Mucosa of stomach (tissue), 1 donor: ENCODE measurements around the gene SF3B6.

Experiments
- H3K27me3 ChIP-seq: one replicate; pipeline ENCODE4 v1.7.0; 2013; ENCODE audit warnings: mild to moderate bottlenecking, low read length; ENCODE audit not compliant: control insufficient read depth, insufficient read depth
- H3K36me3 ChIP-seq: one replicate; pipeline ENCODE4 v1.7.0; 2013; ENCODE audit warnings: low read length; ENCODE audit not compliant: control insufficient read depth, insufficient read depth
- H3K4me1 ChIP-seq: one replicate; pipeline ENCODE4 v1.7.0; 2013; ENCODE audit warnings: mild to moderate bottlenecking, low read length; ENCODE audit not compliant: control insufficient read depth, insufficient read depth
- H3K4me3 ChIP-seq: one replicate; pipeline ENCODE4 v1.7.0; 2013; ENCODE audit warnings: low read length
- H3K9ac ChIP-seq: one replicate; pipeline ENCODE4 v1.7.0; 2013; ENCODE audit warnings: mild to moderate bottlenecking, low read length, moderate library complexity
- H3K9me3 ChIP-seq: one replicate; pipeline ENCODE4 v1.7.0; 2013; ENCODE audit warnings: mild to moderate bottlenecking, low read length, moderate library complexity; ENCODE audit not compliant: control insufficient read depth
- donor health status: Pancreatic carcinoma.

The SF3B6 gene

GRCh38 chr2:24072259-24072658 lies 3.9 kb downstream of the SF3B6 start:
- no peaks in the 10 kb centered on the region for H3K27me3 ChIP-seq
- H3K9me3 ChIP-seq: no peaks in the 10 kb centered on the region
- H3K9ac ChIP-seq: no peak overlapping the region
- peaks cover 6% of the 10 kb centered on the region for H3K4me1 ChIP-seq
- no peaks in the 10 kb centered on the region for H3K36me3 ChIP-seq
- no peak overlapping the region for H3K4me3 ChIP-seq

- Histone ChIP-seq H3K4me3 (no peak overlapping the region), H3K9ac (no peak overlapping the region), H3K36me3 (peaks cover 5% of the 10 kb centered on the region), H3K4me1 (no peaks in the 10 kb centered on the region), H3K9me3 (no peaks in the 10 kb centered on the region), H3K27me3 (no peaks in the 10 kb centered on the region)
Measured at GRCh38 chr2:24065341-24065740, 10.8 kb downstream of the SF3B6 start.

GRCh38 chr2:24058564-24059271 lies 17.4 kb downstream of the SF3B6 start:
- H3K36me3 ChIP-seq: peaks cover 5% of the 10 kb centered on the region
- no peaks in the 10 kb centered on the region for H3K9me3 ChIP-seq
- no peak overlapping the region for H3K4me3 ChIP-seq
- H3K27me3 ChIP-seq: no peaks in the 10 kb centered on the region
- peaks cover 14% of the 10 kb centered on the region for H3K4me1 ChIP-seq
- no peak overlapping the region for H3K9ac ChIP-seq

- Histone ChIP-seq H3K4me1 (peaks cover 23% of the 10 kb centered on the region), H3K36me3 (peaks cover under 1% of the 10 kb centered on the region), H3K4me3 (no peak overlapping the region), H3K9ac (no peak overlapping the region), H3K27me3 (no peaks in the 10 kb centered on the region), H3K9me3 (no peaks in the 10 kb centered on the region)
Measured at GRCh38 chr2:24055750-24056149, 20.4 kb downstream of the SF3B6 start.

GRCh38 chr2:24054366-24055010 lies 21.6 kb downstream of the SF3B6 start:
- Histone ChIP-seq H3K27me3 (no peaks in the 10 kb centered on the region), H3K9ac (no peak overlapping the region), H3K36me3 (no peaks in the 10 kb centered on the region), H3K4me3 (no peak overlapping the region), H3K4me1 (peaks cover 28% of the 10 kb centered on the region), H3K9me3 (no peaks in the 10 kb centered on the region)

- no peaks in the 10 kb centered on the region for H3K27me3 ChIP-seq
- no peak overlapping the region for H3K9ac ChIP-seq
- no peaks in the 10 kb centered on the region for H3K9me3 ChIP-seq
- no peak overlapping the region for H3K4me3 ChIP-seq
- peaks cover 16% of the 10 kb centered on the region for H3K4me1 ChIP-seq
- no peaks in the 10 kb centered on the region for H3K36me3 ChIP-seq
Measured at GRCh38 chr2:24052951-24053350, 23.2 kb downstream of the SF3B6 start.

- no peak overlapping the region for H3K4me3 ChIP-seq
- no peaks in the 10 kb centered on the region for H3K9me3 ChIP-seq
- no peak overlapping the region for H3K9ac ChIP-seq
- no peaks in the 10 kb centered on the region for H3K36me3 ChIP-seq
- no peaks in the 10 kb centered on the region for H3K27me3 ChIP-seq
- peaks cover 16% of the 10 kb centered on the region for H3K4me1 ChIP-seq
Measured at GRCh38 chr2:24051833-24052232, 24.3 kb downstream of the SF3B6 start.

GRCh38 chr2:24050041-24050979 lies 25.8 kb downstream of the SF3B6 start:
- Histone ChIP-seq H3K36me3 (no peaks in the 10 kb centered on the region), H3K9ac (peak overlapping the region; percentile 70), H3K4me3 (peak overlapping the region; percentile 63), H3K4me1 (peaks cover 23% of the 10 kb centered on the region), H3K9me3 (no peaks in the 10 kb centered on the region), H3K27me3 (no peaks in the 10 kb centered on the region)

- Histone ChIP-seq H3K4me3 (peak within 1 kb of the TSS; percentile 63), H3K36me3 (no peaks in the 10 kb centered on the region), H3K4me1 (peaks cover 23% of the 10 kb centered on the region), H3K27me3 (no peaks in the 10 kb centered on the region), H3K9ac (peak within 1 kb of the TSS; percentile 70), H3K9me3 (no peaks in the 10 kb centered on the region)
Measured at GRCh38 chr2:24049485-24050021, 26.6 kb downstream of the SF3B6 start, which contains the start of gene FKBP1B. FKBP1B (plus strand) TSS chr2:24049741; CDS start chr2:24049850, 109 bp downstream.

- no peaks in the 10 kb centered on the region for H3K9me3 ChIP-seq
- peaks cover 23% of the 10 kb centered on the region for H3K4me1 ChIP-seq
- H3K4me3 ChIP-seq: peak overlapping the region; percentile 63
- H3K36me3 ChIP-seq: no peaks in the 10 kb centered on the region
- no peaks in the 10 kb centered on the region for H3K27me3 ChIP-seq
- H3K9ac ChIP-seq: no peak overlapping the region
Measured at GRCh38 chr2:24048769-24049484, 27.2 kb downstream of the SF3B6 start.

- Histone ChIP-seq H3K9ac (no peak overlapping the region), H3K9me3 (no peaks in the 10 kb centered on the region), H3K4me1 (peaks cover 23% of the 10 kb centered on the region), H3K27me3 (no peaks in the 10 kb centered on the region), H3K4me3 (peak overlapping the region; percentile 7), H3K36me3 (no peaks in the 10 kb centered on the region)
Measured at GRCh38 chr2:24047703-24048033, 28.5 kb downstream of the SF3B6 start.
